Pancreas (tissue), 10 donors: Measurements from ENCODE around the gene DDR1. TPM values are rescaled to one million over a fixed set of nuclear protein-coding genes. Genes with fewer than 3 reads are reported as not detected.
"Not testable (repeated sequence)": the region's sequence is repeated elsewhere in the genome, so short reads cannot be mapped to it uniquely, and the experiment has no call there.

Experiments
- ATAC-seq, 4 donors: fragments of 200-7000 bp; cut with Tn5 transposase; one replicate each; pipeline versions ENCODE4 v1.8.0 to v1.9.1; 2020; ENCODE audit warnings: mild to moderate bottlenecking in 4 of 4, moderate library complexity in 4 of 4
- DNase-seq, 6 donors: peaks; one replicate each; pipeline ENCODE4 v3.0.0-alpha.2; 2020
- FAIRE-seq: peaks from 2 replicates; lab custom pipeline; 2012; peaks lifted over from hg19 to GRCh38; lab: Jason Lieb, UNC
- H3K27ac ChIP-seq, 4 donors: fragments of 200-600 bp; sonication (generic); 1 replicate in 3 of 4; 2 replicates in 1 of 4; pipeline versions ENCODE4 v1.5.0 to v1.8.0; 2020
- H3K27me3 ChIP-seq, 4 donors: fragments of 200-600 bp; one replicate each; pipeline ENCODE4 v1.8.0; 2021
- H3K36me3 ChIP-seq, 3 donors: fragments of 200-600 bp; sonication (generic) in 1 of 3; one replicate each; pipeline versions ENCODE4 v1.5.0 to v1.8.0; 2020 to 2021
- H3K4me1 ChIP-seq, 3 donors: fragments of 200-600 bp; one replicate each; pipeline ENCODE4 v1.8.0; 2021
- H3K4me3 ChIP-seq, 4 donors: fragments of 200-600 bp; sonication (generic) in 2 of 4; one replicate each; pipeline versions ENCODE4 v1.5.0 to v1.8.0; 2020 to 2021
- H3K9me3 ChIP-seq, 4 donors: fragments of 200-600 bp; one replicate each; pipeline ENCODE4 v1.8.0; 2021
- WGBS, 2 donors: extraction: QIAGEN DNeasy Blood & Tissue Kit; methylation state at CpG; one replicate each; pipeline ENCODE4 v1.1.7; 2013; 5-methylcytosine and 5-hydroxymethylcytosine counted together
- intact Hi-C, 3 donors: fragments of 100-400 bp; cut with DNase I; formaldehyde crosslinking; loops; one replicate each; pipeline versions ENCODE4 v1.11.1 to v1.14.2; 2022
- polyA plus RNA-seq, 2 donors: library from polyadenylated mRNA; stranded (reverse); fragments of 200-250 nt; gene quantifications; one replicate each; pipeline ENCODE4 v1.2.3, GENCODE V29; 2013
- total RNA-seq, 6 donors: library from RNA; stranded (reverse); fragmentation: NEBNext Ultra II Directional in 4 of 6; extraction: Animal tissue kit (Norgen Biotek cat#: 25700) in 4 of 6; gene quantifications; one replicate each; pipeline versions ENCODE4 v1.2.1 to v1.2.4, GENCODE V29; 2021 to 2023
- TF ChIP-seq, protein P1 (sequence below), 4 donors: fragments of 200-600 bp; sonication (generic) in 3 of 4; IDR thresholded peaks; one replicate each; pipeline versions ENCODE4 v1.5.0 to v1.8.0; 2021; ENCODE audit warnings: antibody characterized with exemption in 4 of 4
- donor health status: healthy with polysubstance abuse.
- donor health status: DM: no; HTN: no; CAD: no; lungs with moderate emphysema.
- donor health status: DM: no; HTN: no; CAD: no.
- donor health status: control.
- donor health status: control.
- donor health status: Bipolar disorder and iron deficiency.
- donor health status: DM: yes; HTN: yes; CAD: no.
- donor health status: DM: no; HTN: no; CAD: no.
- donor health status: DM: no; HTN: no; CAD: no.
- donor health status: DM: yes; HTN: yes; CAD: no.

Gene DDR1
- total and polyA plus RNA-seq, 8 donors = 92.7 to 160 (median 118) TPM

DNA sequence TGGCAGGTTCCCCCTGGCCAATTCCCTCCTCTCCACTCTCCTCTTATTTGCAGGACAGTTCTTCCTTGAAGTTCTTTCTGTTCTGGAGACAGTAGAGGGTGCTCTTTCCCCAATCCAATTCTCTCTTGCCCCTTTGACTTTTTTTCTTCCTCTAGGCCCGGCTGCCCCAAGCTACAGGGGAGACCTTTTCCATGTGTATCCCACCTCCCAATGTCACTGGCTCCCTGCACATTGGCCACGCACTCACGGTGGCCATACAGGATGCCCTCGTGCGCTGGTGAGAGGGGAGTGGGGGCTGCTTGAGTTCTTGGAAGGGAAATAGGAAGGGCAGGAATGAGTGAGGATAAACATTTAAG lies 31.2 kb downstream of the DDR1 start:
- FAIRE-seq = no peak
- no peaks in the 10 kb centered on the region for H3K27me3 ChIP-seq
- WGBS, 2 donors = 17 to 20% methylated on average over 5 of the region's 5 CpGs
- peak overlapping the region in 2 of 4 donors; percentile 85 to 94 for H3K27ac ChIP-seq
- intact Hi-C loops = loop anchor here in 2 of 3 donors (5.0 to 10.0 kb wide), 3 partner anchors 81 to 167 kb away; no protein-coding TSS in a partner anchor
- peak in 3 of 4 donors; percentile 41 to 63 (median 62) for ATAC-seq
- no peaks in the 10 kb centered on the region for H3K9me3 ChIP-seq
- DNase-seq = peak in 2 of 6 donors; percentile 40 to 44
- H3K36me3 ChIP-seq = peaks cover 0 to 35% (median 10%) of the 10 kb centered on the region in 3 donors
- TF ChIP-seq, protein P1, sequence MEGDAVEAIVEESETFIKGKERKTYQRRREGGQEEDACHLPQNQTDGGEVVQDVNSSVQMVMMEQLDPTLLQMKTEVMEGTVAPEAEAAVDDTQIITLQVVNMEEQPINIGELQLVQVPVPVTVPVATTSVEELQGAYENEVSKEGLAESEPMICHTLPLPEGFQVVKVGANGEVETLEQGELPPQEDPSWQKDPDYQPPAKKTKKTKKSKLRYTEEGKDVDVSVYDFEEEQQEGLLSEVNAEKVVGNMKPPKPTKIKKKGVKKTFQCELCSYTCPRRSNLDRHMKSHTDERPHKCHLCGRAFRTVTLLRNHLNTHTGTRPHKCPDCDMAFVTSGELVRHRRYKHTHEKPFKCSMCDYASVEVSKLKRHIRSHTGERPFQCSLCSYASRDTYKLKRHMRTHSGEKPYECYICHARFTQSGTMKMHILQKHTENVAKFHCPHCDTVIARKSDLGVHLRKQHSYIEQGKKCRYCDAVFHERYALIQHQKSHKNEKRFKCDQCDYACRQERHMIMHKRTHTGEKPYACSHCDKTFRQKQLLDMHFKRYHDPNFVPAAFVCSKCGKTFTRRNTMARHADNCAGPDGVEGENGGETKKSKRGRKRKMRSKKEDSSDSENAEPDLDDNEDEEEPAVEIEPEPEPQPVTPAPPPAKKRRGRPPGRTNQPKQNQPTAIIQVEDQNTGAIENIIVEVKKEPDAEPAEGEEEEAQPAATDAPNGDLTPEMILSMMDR (IDR thresholded peaks at IDR 0.05) = peak in 3 of 4 donors; percentile 34 to 44 (median 36)
- peak overlapping the region in 1 of 4 donors; percentile 53 for H3K4me3 ChIP-seq
- peaks cover 0 to 17% (median 12%) of the 10 kb centered on the region in 3 donors for H3K4me1 ChIP-seq

DNA sequence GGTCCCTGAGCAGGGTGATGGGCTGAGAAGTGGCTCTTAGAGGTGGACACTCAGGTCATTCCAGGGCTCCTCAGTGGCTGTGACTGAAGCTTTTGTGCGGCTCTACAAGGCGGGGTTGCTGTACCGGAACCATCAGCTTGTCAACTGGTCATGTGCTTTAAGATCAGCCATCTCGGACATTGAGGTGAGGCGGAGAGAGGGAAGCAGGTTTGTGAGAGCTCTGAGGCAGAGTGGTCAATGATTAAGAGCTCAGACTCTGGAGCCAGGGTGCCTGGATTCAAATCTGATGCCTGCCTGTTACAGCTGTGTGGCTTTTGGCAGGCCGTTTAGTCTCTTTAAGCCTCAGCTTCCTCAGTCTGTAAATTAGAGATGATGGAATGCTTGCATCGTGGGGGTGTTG lies 32.7 kb downstream of the DDR1 start:
- intact Hi-C loops = loop anchor here in 2 of 3 donors (5.0 to 10.0 kb wide), 3 partner anchors 82 to 165 kb away; no protein-coding TSS in a partner anchor
- H3K27me3 ChIP-seq = no peaks in the 10 kb centered on the region
- no peaks in the 10 kb centered on the region for H3K9me3 ChIP-seq
- H3K4me1 ChIP-seq = peaks cover 0 to 17% (median 12%) of the 10 kb centered on the region in 3 donors
- H3K36me3 ChIP-seq = peaks cover 0 to 45% (median 5%) of the 10 kb centered on the region in 3 donors
- no peak for DNase-seq
- FAIRE-seq = no peak
- TF ChIP-seq, protein P1 (IDR thresholded peaks at IDR 0.05) = no peak
- 87 to 91% methylated on average over 7 of the region's 7 CpGs for WGBS, 2 donors
- H3K27ac ChIP-seq = no peak overlapping the region
- ATAC-seq = no peak
- no peak overlapping the region for H3K4me3 ChIP-seq

DNA sequence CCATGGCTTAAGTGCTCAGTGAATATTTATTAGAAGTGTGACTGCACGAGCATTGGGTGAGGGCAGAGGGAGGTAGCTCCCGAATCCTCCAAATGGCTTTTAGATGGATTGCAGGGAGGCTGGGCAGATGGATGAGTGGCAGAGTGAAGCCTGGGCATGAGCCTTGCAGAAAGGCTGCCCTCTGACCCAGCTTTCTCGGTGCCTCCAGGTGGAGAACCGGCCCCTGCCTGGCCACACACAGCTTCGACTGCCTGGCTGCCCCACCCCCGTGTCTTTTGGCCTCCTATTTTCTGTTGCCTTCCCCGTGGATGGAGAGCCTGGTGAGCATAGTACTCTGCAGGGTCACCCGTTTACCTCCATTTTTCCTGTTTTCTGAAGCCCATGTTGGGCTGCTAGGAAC lies 33.2 kb downstream of the DDR1 start:
- H3K36me3 ChIP-seq = peaks cover 0 to 49% (median 5%) of the 10 kb centered on the region in 3 donors
- no peaks in the 10 kb centered on the region for H3K27me3 ChIP-seq
- no peak overlapping the region for H3K4me3 ChIP-seq
- TF ChIP-seq, protein P1 (IDR thresholded peaks at IDR 0.05) = no peak
- intact Hi-C loops = loop anchor here in 2 of 3 donors (5.0 to 10.0 kb wide), 3 partner anchors 83 to 165 kb away; no protein-coding TSS in a partner anchor
- ATAC-seq = no peak
- WGBS, 2 donors = 82 to 88% methylated on average over 8 of the region's 8 CpGs
- DNase-seq = no peak
- H3K9me3 ChIP-seq = no peaks in the 10 kb centered on the region
- H3K4me1 ChIP-seq = peaks cover 0 to 17% (median 12%) of the 10 kb centered on the region in 3 donors
- H3K27ac ChIP-seq = no peak overlapping the region
- FAIRE-seq = no peak

DNA sequence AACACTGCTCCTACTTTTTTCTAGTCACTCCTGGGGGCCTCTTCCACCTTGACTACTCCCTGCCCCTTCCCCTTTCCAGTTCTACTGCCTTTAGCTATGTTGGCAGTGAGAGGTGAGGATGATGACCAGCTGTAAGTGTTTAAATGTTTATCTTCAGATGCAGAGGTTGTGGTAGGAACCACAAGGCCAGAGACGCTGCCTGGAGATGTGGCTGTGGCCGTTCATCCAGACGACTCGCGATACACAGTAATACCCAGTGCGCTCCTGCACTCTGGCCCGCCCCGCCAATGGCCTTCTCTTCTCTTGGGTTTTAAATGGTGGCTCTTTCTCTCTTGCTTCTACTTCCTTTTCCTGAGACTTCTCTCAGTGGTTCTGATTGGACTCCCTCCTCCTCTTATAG lies 34.4 kb downstream of the DDR1 start:
- Histone ChIP-seq H3K9me3 (no peaks in the 10 kb centered on the region), H3K27me3 (no peaks in the 10 kb centered on the region), H3K36me3 (peaks cover 0 to 61% (median 5%) of the 10 kb centered on the region in 3 donors), H3K4me1 (peaks cover 0 to 10% (median 7%) of the 10 kb centered on the region in 3 donors), H3K27ac (no peak overlapping the region), H3K4me3 (no peak overlapping the region)
- ATAC-seq (no peak), DNase-seq (no peak), FAIRE-seq (no peak)
- intact Hi-C loops = loop anchor here in 2 of 3 donors (5.0 to 10.0 kb wide), 3 partner anchors 84 to 164 kb away; no protein-coding TSS in a partner anchor
- TF ChIP-seq, protein P1 (IDR thresholded peaks at IDR 0.05) = no peak
- 88 to 97% methylated on average over 8 of the region's 8 CpGs for WGBS, 2 donors

DNA sequence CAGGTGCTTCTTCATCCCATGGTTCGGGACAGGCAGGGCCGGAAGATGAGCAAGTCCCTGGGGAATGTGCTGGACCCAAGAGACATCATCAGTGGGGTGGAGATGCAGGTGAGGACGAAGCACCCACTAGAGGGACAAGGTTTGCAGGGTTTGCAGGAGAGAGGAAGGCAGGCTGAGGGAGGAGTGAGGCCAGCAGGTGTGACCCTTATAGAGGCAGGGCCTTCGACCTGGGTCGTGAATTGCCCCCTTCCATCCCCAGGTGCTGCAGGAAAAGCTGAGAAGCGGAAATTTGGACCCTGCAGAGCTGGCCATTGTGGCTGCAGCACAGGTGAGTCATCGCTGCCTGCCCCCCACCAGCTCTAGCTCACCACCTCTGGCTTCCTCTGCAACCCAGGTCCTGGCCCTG lies 38.1 kb downstream of the DDR1 start:
- no peak for FAIRE-seq
- H3K36me3 ChIP-seq = peaks cover 0 to 72% (median 5%) of the 10 kb centered on the region in 3 donors
- WGBS, 2 donors = 89 to 97% methylated on average over 7 of the region's 7 CpGs
- H3K9me3 ChIP-seq = no peaks in the 10 kb centered on the region
- DNase-seq = no peak
- H3K27ac ChIP-seq = no peak overlapping the region
- no peak for ATAC-seq
- no peaks in the 10 kb centered on the region for H3K4me1 ChIP-seq
- no peak overlapping the region for H3K4me3 ChIP-seq
- H3K27me3 ChIP-seq = no peaks in the 10 kb centered on the region
- intact Hi-C loops = loop anchor here (10.0 kb wide), 3 partner anchors 112 to 162 kb away; no protein-coding TSS in a partner anchor
- TF ChIP-seq, protein P1 (IDR thresholded peaks at IDR 0.05) = no peak

DNA sequence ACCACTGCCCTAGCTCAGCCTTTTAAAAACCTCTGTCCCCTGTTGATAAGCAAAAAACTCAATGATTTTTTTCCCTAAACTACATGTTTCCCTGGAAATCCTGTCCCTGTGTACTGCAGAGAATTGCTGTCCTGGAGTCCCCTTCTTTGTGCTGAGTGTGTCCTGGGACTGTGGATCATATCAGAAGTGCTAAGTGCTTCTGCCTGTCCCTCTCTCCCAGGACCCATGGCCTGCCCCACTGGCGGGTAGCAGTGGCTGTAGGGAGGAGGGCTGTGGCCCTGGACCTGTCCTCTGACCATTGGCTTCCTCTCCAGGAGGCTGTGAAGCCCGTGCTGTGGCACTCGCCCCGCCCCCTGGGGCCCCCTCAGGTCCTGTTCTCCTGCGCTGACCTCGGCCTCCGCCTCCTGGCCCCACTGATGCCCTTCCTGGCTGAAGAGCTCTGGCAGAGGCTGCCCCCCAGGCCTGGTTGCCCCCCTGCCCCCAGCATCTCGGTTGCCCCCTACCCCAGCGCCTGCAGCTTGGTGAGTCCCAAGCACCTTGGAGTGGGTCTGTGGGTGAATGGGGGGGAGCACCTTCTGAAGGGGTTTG lies 39.8 kb downstream of the DDR1 start:
- peaks cover 0 to 58% (median under 1%) of the 10 kb centered on the region in 3 donors for H3K36me3 ChIP-seq
- not testable (repeated sequence) for FAIRE-seq, ATAC-seq, H3K27ac ChIP-seq, H3K4me3 ChIP-seq, H3K4me1 ChIP-seq, H3K27me3 ChIP-seq, H3K9me3 ChIP-seq, DNase-seq
- intact Hi-C loops = loop anchor here (10.0 kb wide), 3 partner anchors 111 to 161 kb away; no protein-coding TSS in a partner anchor
- WGBS, 2 donors = 88 to 93% methylated on average over 6 to 9 of the region's 9 CpGs
